ENCODE measurements around the gene ZC3H12D.
"Not testable (repeated sequence)": the region's sequence is repeated elsewhere in the genome, so short reads cannot be mapped to it uniquely, and the experiment has no call there.

The ZC3H12D gene

DNA sequence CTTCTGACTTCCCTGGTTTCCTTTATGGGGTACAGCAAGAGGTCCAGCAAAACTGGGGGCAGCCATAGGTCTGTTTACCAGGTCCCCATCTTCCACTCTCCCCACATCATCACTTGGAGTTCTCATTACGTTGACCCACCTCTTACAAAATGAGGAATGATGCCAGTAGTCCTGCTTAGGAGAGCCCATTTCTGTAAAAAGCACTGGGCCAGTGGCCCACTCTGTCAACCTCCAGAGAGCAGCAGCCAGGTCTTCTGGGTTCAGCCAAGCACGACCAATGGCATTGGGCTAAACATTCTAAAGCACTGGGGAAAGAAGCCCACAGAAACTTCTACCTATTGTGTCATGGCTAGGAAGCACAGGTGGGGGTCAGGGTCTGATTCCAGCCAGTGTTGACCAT, 13.9 kb downstream of the ZC3H12D start:
- no peak overlapping the region for H3K4me3 ChIP-seq (ENCODE audit: low read depth, low read length)
- in situ Hi-C loops (cut with HindIII; ENCODE audit: low sequenced_read_pairs) = no loop called here
- no peak for DNase-seq (ENCODE audit: low read depth, low spot score)
- TF ChIP-seq CTCF (IDR thresholded peaks at IDR 0.05; ENCODE audit: low read depth, low read length) = no peak

GRCh38 chr6:149468179-149468578, 16.6 kb downstream of the ZC3H12D start:
- DNase-seq (ENCODE audit: low read depth, low spot score) = no peak
- in situ Hi-C loops (cut with HindIII; ENCODE audit: low sequenced_read_pairs) = no loop called here
- no peak overlapping the region for H3K4me3 ChIP-seq (ENCODE audit: low read depth, low read length)
- no peak for TF ChIP-seq CTCF (IDR thresholded peaks at IDR 0.05; ENCODE audit: low read depth, low read length)

- in situ Hi-C loops (cut with HindIII; ENCODE audit: low sequenced_read_pairs) = no loop called here
- no peak for DNase-seq (ENCODE audit: low read depth, low spot score)
- no peak for TF ChIP-seq CTCF (IDR thresholded peaks at IDR 0.05; ENCODE audit: low read depth, low read length)
- H3K4me3 ChIP-seq (ENCODE audit: low read depth, low read length) = no peak overlapping the region
These were observed 17.5 kb downstream of the ZC3H12D start for GRCh38 chr6:149467265-149467664.

DNA sequence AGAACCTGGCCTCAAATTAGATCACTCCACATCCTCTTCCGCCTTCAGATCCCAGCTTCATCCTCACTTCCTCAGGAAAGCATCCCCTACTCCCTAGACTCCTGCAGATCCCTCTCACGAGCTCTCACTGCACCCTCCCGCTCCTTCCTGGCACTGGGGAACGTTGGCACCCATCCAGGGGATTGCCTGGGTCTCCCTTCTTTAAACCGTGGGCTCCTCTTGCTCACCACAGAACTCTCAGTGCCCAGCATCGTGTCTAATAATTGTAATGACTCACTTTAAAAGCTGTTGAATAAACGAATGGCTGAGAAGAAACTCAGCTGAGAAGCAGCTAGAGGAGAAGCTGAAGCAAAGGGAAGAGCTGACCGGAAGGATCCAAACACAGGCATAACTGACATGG, 20.4 kb downstream of the ZC3H12D start:
- no peak for DNase-seq (ENCODE audit: low read depth, low spot score)
- no peak overlapping the region for H3K4me3 ChIP-seq (ENCODE audit: low read depth, low read length)
- in situ Hi-C loops (cut with HindIII; ENCODE audit: low sequenced_read_pairs) = no loop called here
- no peak for TF ChIP-seq CTCF (IDR thresholded peaks at IDR 0.05; ENCODE audit: low read depth, low read length)

GRCh38 chr6:149463781-149464180, 21.0 kb downstream of the ZC3H12D start:
- in situ Hi-C loops (cut with HindIII; ENCODE audit: low sequenced_read_pairs) = no loop called here
- DNase-seq (ENCODE audit: low read depth, low spot score) = peak; percentile 19
- TF ChIP-seq CTCF (IDR thresholded peaks at IDR 0.05; ENCODE audit: low read depth, low read length) = no peak
- H3K4me3 ChIP-seq (ENCODE audit: low read depth, low read length) = no peak overlapping the region

- H3K4me3 ChIP-seq (ENCODE audit: low read depth, low read length); DNase-seq (ENCODE audit: low read depth, low spot score); in situ Hi-C loops (cut with HindIII; ENCODE audit: low sequenced_read_pairs): not testable (repeated sequence)
These were observed 22.1 kb downstream of the ZC3H12D start for GRCh38 chr6:149462712-149463111.

GRCh38 chr6:149461670-149462069, 23.1 kb downstream of the ZC3H12D start:
- no peak for TF ChIP-seq CTCF (IDR thresholded peaks at IDR 0.05; ENCODE audit: low read depth, low read length)
- in situ Hi-C loops (cut with HindIII; ENCODE audit: low sequenced_read_pairs) = no loop called here
- no peak for DNase-seq (ENCODE audit: low read depth, low spot score)
- H3K4me3 ChIP-seq (ENCODE audit: low read depth, low read length) = no peak overlapping the region

GRCh38 chr6:149460249-149460648, 24.6 kb downstream of the ZC3H12D start:
- in situ Hi-C loops (cut with HindIII; ENCODE audit: low sequenced_read_pairs); DNase-seq (ENCODE audit: low read depth, low spot score); H3K4me3 ChIP-seq (ENCODE audit: low read depth, low read length): not testable (repeated sequence)
